Progenitor cell of endocrine pancreas (in vitro differentiated cells): Measurements from ENCODE around the gene CTNNA3. TPM values are rescaled to one million over a fixed set of nuclear protein-coding genes. Genes with fewer than 3 reads are reported as not detected.

ENCODE experiments used
- DNase-seq: peaks from one replicate; pipeline ENCODE4 v3.0.0; 2021; ENCODE audit warnings: low spot score; ENCODE audit not compliant: unreplicated experiment
- H3K27ac Mint-ChIP-seq: 2 replicates; pipeline ENCODE4 v1.8.0; 2021; ENCODE audit warnings: mild to moderate bottlenecking, moderate library complexity, mixed read lengths
- H3K27me3 Mint-ChIP-seq: 2 replicates; pipeline ENCODE4 v1.8.0; 2021; ENCODE audit warnings: mixed read lengths
- H3K36me3 Mint-ChIP-seq: 2 replicates; pipeline ENCODE4 v1.8.0; 2022; ENCODE audit warnings: mixed read lengths; ENCODE audit not compliant: insufficient read depth
- H3K4me1 Mint-ChIP-seq: 2 replicates; pipeline ENCODE4 v1.8.0; 2021; ENCODE audit warnings: low read depth, mixed read lengths
- H3K4me3 Mint-ChIP-seq: 2 replicates; pipeline ENCODE4 v1.8.0; 2021; ENCODE audit warnings: low read depth, mild to moderate bottlenecking, moderate library complexity, mixed read lengths
- H3K9me3 Mint-ChIP-seq: 2 replicates; pipeline ENCODE4 v1.8.0; 2021; ENCODE audit warnings: low read depth, mixed read lengths
- total RNA-seq: library from RNA; stranded (reverse); gene quantifications from 2 replicates; pipeline ENCODE4 v1.2.1, GENCODE V29; 2021
- TF ChIP-seq, protein P1 (sequence below): fragments of 200-600 bp; sonication (generic); IDR thresholded peaks from one replicate; pipeline ENCODE4 v1.5.0; 2021; ENCODE audit warnings: antibody characterized with exemption, mild to moderate bottlenecking; ENCODE audit not compliant: unreplicated experiment

Gene CTNNA3
- total RNA-seq, 1 donor from 2014 or later = 1.7 TPM

GRCh38 chr10:67657775-67658174 lies 38.2 kb downstream of the CTNNA3 start:
- TF ChIP-seq, protein P1, sequence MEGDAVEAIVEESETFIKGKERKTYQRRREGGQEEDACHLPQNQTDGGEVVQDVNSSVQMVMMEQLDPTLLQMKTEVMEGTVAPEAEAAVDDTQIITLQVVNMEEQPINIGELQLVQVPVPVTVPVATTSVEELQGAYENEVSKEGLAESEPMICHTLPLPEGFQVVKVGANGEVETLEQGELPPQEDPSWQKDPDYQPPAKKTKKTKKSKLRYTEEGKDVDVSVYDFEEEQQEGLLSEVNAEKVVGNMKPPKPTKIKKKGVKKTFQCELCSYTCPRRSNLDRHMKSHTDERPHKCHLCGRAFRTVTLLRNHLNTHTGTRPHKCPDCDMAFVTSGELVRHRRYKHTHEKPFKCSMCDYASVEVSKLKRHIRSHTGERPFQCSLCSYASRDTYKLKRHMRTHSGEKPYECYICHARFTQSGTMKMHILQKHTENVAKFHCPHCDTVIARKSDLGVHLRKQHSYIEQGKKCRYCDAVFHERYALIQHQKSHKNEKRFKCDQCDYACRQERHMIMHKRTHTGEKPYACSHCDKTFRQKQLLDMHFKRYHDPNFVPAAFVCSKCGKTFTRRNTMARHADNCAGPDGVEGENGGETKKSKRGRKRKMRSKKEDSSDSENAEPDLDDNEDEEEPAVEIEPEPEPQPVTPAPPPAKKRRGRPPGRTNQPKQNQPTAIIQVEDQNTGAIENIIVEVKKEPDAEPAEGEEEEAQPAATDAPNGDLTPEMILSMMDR = peak; percentile 19
- Mint-ChIP-seq H3K9me3 (no peaks in the 10 kb centered on the region), H3K27ac (no peak overlapping the region), H3K36me3 (no peaks in the 10 kb centered on the region), H3K4me3 (no peak overlapping the region), H3K4me1 (peaks cover 20% of the 10 kb centered on the region), H3K27me3 (peaks cover 4% of the 10 kb centered on the region)
- DNase-seq = no peak

- TF ChIP-seq, protein P1 = no peak
- Mint-ChIP-seq H3K36me3 (no peaks in the 10 kb centered on the region), H3K4me1 (no peaks in the 10 kb centered on the region), H3K9me3 (peaks cover 3% of the 10 kb centered on the region), H3K27me3 (peaks cover 6% of the 10 kb centered on the region), H3K4me3 (no peak overlapping the region), H3K27ac (no peak overlapping the region)
- no peak for DNase-seq
Observed at GRCh38 chr10:67650558-67650957, 45.4 kb downstream of the CTNNA3 start.

GRCh38 chr10:67648613-67649229 lies 47.3 kb downstream of the CTNNA3 start:
- Mint-ChIP-seq H3K36me3 (no peaks in the 10 kb centered on the region), H3K4me3 (no peak overlapping the region), H3K27ac (no peak overlapping the region), H3K9me3 (peaks cover 3% of the 10 kb centered on the region), H3K27me3 (peaks cover 6% of the 10 kb centered on the region), H3K4me1 (no peaks in the 10 kb centered on the region)
- no peak for DNase-seq
- TF ChIP-seq, protein P1 = no peak

GRCh38 chr10:67630904-67631303 lies 65.1 kb downstream of the CTNNA3 start:
- peaks cover 4% of the 10 kb centered on the region for H3K9me3 Mint-ChIP-seq
- no peak for DNase-seq
- H3K27ac Mint-ChIP-seq = no peak overlapping the region
- no peaks in the 10 kb centered on the region for H3K4me1 Mint-ChIP-seq
- no peak overlapping the region for H3K4me3 Mint-ChIP-seq
- H3K36me3 Mint-ChIP-seq = no peaks in the 10 kb centered on the region
- no peaks in the 10 kb centered on the region for H3K27me3 Mint-ChIP-seq
- TF ChIP-seq, protein P1 = no peak

- H3K4me1 Mint-ChIP-seq = no peaks in the 10 kb centered on the region
- H3K36me3 Mint-ChIP-seq = no peaks in the 10 kb centered on the region
- TF ChIP-seq, protein P1 = no peak
- H3K9me3 Mint-ChIP-seq = no peaks in the 10 kb centered on the region
- no peak for DNase-seq
- H3K27me3 Mint-ChIP-seq = no peaks in the 10 kb centered on the region
- H3K27ac Mint-ChIP-seq = no peak overlapping the region
- no peak overlapping the region for H3K4me3 Mint-ChIP-seq
Observed at GRCh38 chr10:67629461-67629971, 66.5 kb downstream of the CTNNA3 start.
